ENCODE measurements around the gene LHX2.

DNA sequence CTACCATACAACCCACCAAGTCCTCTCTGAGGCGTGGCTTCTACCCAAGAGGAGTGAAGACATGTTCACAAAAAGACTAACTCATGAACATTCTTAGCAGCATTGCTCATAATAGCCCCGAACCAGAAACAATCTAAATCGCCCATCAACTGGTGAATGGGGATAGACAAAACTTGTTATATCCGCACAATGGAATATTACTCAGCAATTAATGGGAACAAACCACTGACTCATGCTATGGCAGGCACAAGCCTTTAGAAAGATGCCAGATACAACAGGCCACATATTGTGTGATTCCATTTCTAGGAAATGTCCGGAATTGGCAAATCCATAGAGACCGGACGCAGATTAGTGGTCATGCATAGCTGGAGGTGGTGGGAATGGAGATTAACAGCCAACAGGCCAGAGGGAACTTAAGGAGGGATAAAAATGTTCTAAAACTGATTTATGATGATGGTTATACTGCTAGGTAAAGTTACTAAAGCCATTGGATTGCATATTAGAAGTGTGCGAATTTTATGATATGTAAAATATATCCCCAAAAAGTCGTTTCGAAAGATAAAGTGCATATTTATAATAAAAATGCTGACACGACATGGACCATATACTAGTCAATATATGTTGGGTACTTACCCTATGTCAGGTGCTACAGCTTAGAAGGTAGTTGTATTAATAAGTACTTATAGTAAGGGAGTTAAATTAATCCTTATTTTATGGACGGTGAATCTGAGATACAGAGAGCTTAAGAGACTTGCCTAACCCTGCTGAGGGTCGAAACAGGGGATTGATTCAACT lies 55.4 kb downstream of the LHX2 start:
- TF ChIP-seq, protein P1, sequence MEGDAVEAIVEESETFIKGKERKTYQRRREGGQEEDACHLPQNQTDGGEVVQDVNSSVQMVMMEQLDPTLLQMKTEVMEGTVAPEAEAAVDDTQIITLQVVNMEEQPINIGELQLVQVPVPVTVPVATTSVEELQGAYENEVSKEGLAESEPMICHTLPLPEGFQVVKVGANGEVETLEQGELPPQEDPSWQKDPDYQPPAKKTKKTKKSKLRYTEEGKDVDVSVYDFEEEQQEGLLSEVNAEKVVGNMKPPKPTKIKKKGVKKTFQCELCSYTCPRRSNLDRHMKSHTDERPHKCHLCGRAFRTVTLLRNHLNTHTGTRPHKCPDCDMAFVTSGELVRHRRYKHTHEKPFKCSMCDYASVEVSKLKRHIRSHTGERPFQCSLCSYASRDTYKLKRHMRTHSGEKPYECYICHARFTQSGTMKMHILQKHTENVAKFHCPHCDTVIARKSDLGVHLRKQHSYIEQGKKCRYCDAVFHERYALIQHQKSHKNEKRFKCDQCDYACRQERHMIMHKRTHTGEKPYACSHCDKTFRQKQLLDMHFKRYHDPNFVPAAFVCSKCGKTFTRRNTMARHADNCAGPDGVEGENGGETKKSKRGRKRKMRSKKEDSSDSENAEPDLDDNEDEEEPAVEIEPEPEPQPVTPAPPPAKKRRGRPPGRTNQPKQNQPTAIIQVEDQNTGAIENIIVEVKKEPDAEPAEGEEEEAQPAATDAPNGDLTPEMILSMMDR (CRISPR knock-in tag; IDR thresholded peaks at IDR 0.05): no peak
- TF ChIP-seq BHLHE40 (IDR thresholded peaks at IDR 0.05; ENCODE audit: low read length): no peak
- TF ChIP-seq, protein P2, sequence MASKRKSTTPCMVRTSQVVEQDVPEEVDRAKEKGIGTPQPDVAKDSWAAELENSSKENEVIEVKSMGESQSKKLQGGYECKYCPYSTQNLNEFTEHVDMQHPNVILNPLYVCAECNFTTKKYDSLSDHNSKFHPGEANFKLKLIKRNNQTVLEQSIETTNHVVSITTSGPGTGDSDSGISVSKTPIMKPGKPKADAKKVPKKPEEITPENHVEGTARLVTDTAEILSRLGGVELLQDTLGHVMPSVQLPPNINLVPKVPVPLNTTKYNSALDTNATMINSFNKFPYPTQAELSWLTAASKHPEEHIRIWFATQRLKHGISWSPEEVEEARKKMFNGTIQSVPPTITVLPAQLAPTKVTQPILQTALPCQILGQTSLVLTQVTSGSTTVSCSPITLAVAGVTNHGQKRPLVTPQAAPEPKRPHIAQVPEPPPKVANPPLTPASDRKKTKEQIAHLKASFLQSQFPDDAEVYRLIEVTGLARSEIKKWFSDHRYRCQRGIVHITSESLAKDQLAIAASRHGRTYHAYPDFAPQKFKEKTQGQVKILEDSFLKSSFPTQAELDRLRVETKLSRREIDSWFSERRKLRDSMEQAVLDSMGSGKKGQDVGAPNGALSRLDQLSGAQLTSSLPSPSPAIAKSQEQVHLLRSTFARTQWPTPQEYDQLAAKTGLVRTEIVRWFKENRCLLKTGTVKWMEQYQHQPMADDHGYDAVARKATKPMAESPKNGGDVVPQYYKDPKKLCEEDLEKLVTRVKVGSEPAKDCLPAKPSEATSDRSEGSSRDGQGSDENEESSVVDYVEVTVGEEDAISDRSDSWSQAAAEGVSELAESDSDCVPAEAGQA (IDR thresholded peaks at IDR 0.05; ENCODE audit: low read depth): no peak
- TF ChIP-seq, protein P2 (CRISPR knock-in tag; IDR thresholded peaks at IDR 0.05; ENCODE audit: borderline replicate concordance): no peak
- TF ChIP-seq, protein P3, sequence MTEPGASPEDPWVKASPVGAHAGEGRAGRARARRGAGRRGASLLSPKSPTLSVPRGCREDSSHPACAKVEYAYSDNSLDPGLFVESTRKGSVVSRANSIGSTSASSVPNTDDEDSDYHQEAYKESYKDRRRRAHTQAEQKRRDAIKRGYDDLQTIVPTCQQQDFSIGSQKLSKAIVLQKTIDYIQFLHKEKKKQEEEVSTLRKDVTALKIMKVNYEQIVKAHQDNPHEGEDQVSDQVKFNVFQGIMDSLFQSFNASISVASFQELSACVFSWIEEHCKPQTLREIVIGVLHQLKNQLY (CRISPR knock-in tag; IDR thresholded peaks at IDR 0.05): no peak
- no peak for TF ChIP-seq POLR2A (IDR thresholded peaks at IDR 0.05; ENCODE audit: insufficient read depth in 1 of 2, low read depth in 2 of 2, low read length in 2 of 2)
- no peak for TF ChIP-seq HOXA3 (CRISPR knock-in tag; IDR thresholded peaks at IDR 0.05)

All from HepG2 (cell line).